Mesothelial cell of epicardium (in vitro differentiated cells): Measurements from ENCODE around the gene COL3A1. TPM values are rescaled to one million over a fixed set of nuclear protein-coding genes. Genes with fewer than 3 reads are reported as not detected.
A peak's percentile ranks its signal among the peaks of the same experiment; 100 is the strongest.

Source experiments
- DNase-seq, 2 experiments: peaks; one replicate each; pipeline ENCODE4 v3.0.0; 2021; ENCODE audit warnings: low spot score in 2 of 2; ENCODE audit not compliant: unreplicated experiment in 2 of 2
- H3K27ac Mint-ChIP-seq: 2 replicates; pipeline ENCODE4 v1.8.0; 2021; ENCODE audit warnings: mixed read lengths
- H3K27me3 Mint-ChIP-seq: 2 replicates; pipeline ENCODE4 v1.8.0; 2021; ENCODE audit warnings: low read depth, mixed read lengths
- H3K36me3 Mint-ChIP-seq: 2 replicates; pipeline ENCODE4 v1.8.0; 2021; ENCODE audit warnings: mixed read lengths
- H3K4me1 Mint-ChIP-seq: 2 replicates; pipeline ENCODE4 v1.8.0; 2021; ENCODE audit warnings: mixed read lengths
- H3K4me3 Mint-ChIP-seq: 2 replicates; pipeline ENCODE4 v1.8.0; 2021; ENCODE audit warnings: mild to moderate bottlenecking, moderate library complexity, mixed read lengths
- H3K9me3 Mint-ChIP-seq: 2 replicates; pipeline ENCODE4 v1.8.0; 2021; ENCODE audit warnings: mixed read lengths
- CTCF ChIP-seq: fragments of 200-600 bp; sonication (generic); IDR thresholded peaks from one replicate; pipeline ENCODE4 v1.5.0; 2021; ENCODE audit warnings: antibody characterized with exemption; ENCODE audit not compliant: unreplicated experiment
- total RNA-seq: library from RNA; stranded (reverse); gene quantifications from 3 replicates; pipeline ENCODE4 v1.2.1, GENCODE V29; 2021

Gene COL3A1
- total RNA-seq, 1 donor from 2014 or later = 7,569 TPM

GRCh38 chr2:188957646-188958045 is 16.5 kb upstream of the COL3A1 start:
- peaks cover 5% of the 10 kb centered on the region for H3K36me3 Mint-ChIP-seq
- no peak overlapping the region for H3K4me3 Mint-ChIP-seq
- peaks cover 3% of the 10 kb centered on the region for H3K4me1 Mint-ChIP-seq
- H3K9me3 Mint-ChIP-seq = peaks cover 43% of the 10 kb centered on the region
- DNase-seq = no peak
- H3K27ac Mint-ChIP-seq = no peak overlapping the region
- TF ChIP-seq CTCF = no peak
- no peaks in the 10 kb centered on the region for H3K27me3 Mint-ChIP-seq

- no peak for DNase-seq
- H3K27ac Mint-ChIP-seq = peak overlapping the region; percentile 53
- peaks cover 5% of the 10 kb centered on the region for H3K36me3 Mint-ChIP-seq
- H3K9me3 Mint-ChIP-seq = peaks cover 26% of the 10 kb centered on the region
- TF ChIP-seq CTCF = no peak
- H3K4me3 Mint-ChIP-seq = no peak overlapping the region
- H3K27me3 Mint-ChIP-seq = no peaks in the 10 kb centered on the region
- peaks cover 14% of the 10 kb centered on the region for H3K4me1 Mint-ChIP-seq
Observed at GRCh38 chr2:188963741-188964140, 10.4 kb upstream of the COL3A1 start.

- Mint-ChIP-seq H3K9me3 (peaks cover 15% of the 10 kb centered on the region), H3K36me3 (no peaks in the 10 kb centered on the region), H3K4me3 (no peak overlapping the region), H3K27me3 (no peaks in the 10 kb centered on the region), H3K4me1 (peaks cover 22% of the 10 kb centered on the region), H3K27ac (peak overlapping the region; percentile 28)
- no peak for DNase-seq
- TF ChIP-seq CTCF = no peak
Observed at GRCh38 chr2:188964976-188965546, 9.1 kb upstream of the COL3A1 start.

- no peak for DNase-seq
- peaks cover 25% of the 10 kb centered on the region for H3K4me1 Mint-ChIP-seq
- H3K27ac Mint-ChIP-seq = no peak overlapping the region
- H3K4me3 Mint-ChIP-seq = no peak overlapping the region
- no peaks in the 10 kb centered on the region for H3K36me3 Mint-ChIP-seq
- no peak for TF ChIP-seq CTCF
- peaks cover 12% of the 10 kb centered on the region for H3K9me3 Mint-ChIP-seq
- no peaks in the 10 kb centered on the region for H3K27me3 Mint-ChIP-seq
Observed at GRCh38 chr2:188965563-188965962, 8.6 kb upstream of the COL3A1 start.

- no peak for TF ChIP-seq CTCF
- Mint-ChIP-seq H3K4me3 (no peak overlapping the region), H3K27ac (peak overlapping the region; percentile 50), H3K4me1 (peaks cover 30% of the 10 kb centered on the region), H3K36me3 (no peaks in the 10 kb centered on the region), H3K27me3 (no peaks in the 10 kb centered on the region), H3K9me3 (peaks cover 7% of the 10 kb centered on the region)
- DNase-seq = no peak
Observed at GRCh38 chr2:188966079-188966571, 8.0 kb upstream of the COL3A1 start.
